Stomach (tissue), 9 donors: Measurements from ENCODE around the gene JOSD1. TPM values are rescaled to one million over a fixed set of nuclear protein-coding genes. Genes with fewer than 3 reads are reported as not detected.

Experiments used
- DNase-seq, 2 donors: peaks; one replicate each; pipeline versions ENCODE4 v3.0.0 to v3.0.0-alpha.2; 2013 to 2019
- H3K27ac ChIP-seq, 5 donors: fragments of 200-600 bp in 4 of 5; sonication (generic) in 4 of 5; one replicate each; pipeline ENCODE4 v1.5.1; 2013 to 2019; ENCODE audit warnings: mild to moderate bottlenecking in 1 of 5, moderate library complexity in 1 of 5
- H3K27me3 ChIP-seq, 3 donors: fragments of 200-600 bp; sonication (generic); one replicate each; pipeline ENCODE4 v1.5.1; 2017 to 2019; ENCODE audit warnings: mixed run types in 1 of 3
- H3K36me3 ChIP-seq, 4 donors: fragments of 200-600 bp; sonication (generic); 1 replicate in 3 of 4; 2 replicates in 1 of 4; pipeline ENCODE4 v1.5.1; 2016 to 2019
- H3K4me1 ChIP-seq, 4 donors: fragments of 200-600 bp; sonication (generic); one replicate each; pipeline ENCODE4 v1.5.1; 2016 to 2019
- H3K4me3 ChIP-seq, 4 donors: fragments of 200-600 bp; sonication (generic) in 3 of 4; one replicate each; pipeline ENCODE4 v1.5.1; 2016 to 2019; ENCODE audit warnings: mild to moderate bottlenecking in 1 of 4
- H3K9me3 ChIP-seq, 4 donors: fragments of 200-600 bp; sonication (generic); one replicate each; pipeline ENCODE4 v1.5.1; 2016 to 2019
- EP300 ChIP-seq: sonication (generic); formaldehyde crosslinking; IDR thresholded peaks from one replicate; pipeline ENCODE4 v1.6.1; 2017; ENCODE audit warnings: antibody characterized with exemption
- POLR2A ChIP-seq, 4 donors: fragments of 450-650 bp; IDR thresholded peaks; one replicate each; pipeline ENCODE4 v1.6.1; 2016; ENCODE audit warnings: antibody characterized with exemption in 4 of 4, control low read depth in 2 of 4, mild to moderate bottlenecking in 1 of 4, moderate library complexity in 1 of 4
- POLR2AphosphoS5 ChIP-seq, 3 donors: sonication (generic); formaldehyde crosslinking; IDR thresholded peaks; one replicate each; pipeline ENCODE4 v1.6.1; 2016; ENCODE audit warnings: antibody characterized with exemption in 3 of 3
- WGBS, 5 donors: extraction: QIAGEN DNeasy Blood & Tissue Kit in 3 of 5; methylation state at CpG; one replicate each; pipeline versions ENCODE4 v1.1.5 to v1.1.7; 2013 to 2018; 5-methylcytosine and 5-hydroxymethylcytosine counted together
- intact Hi-C: fragments of 100-400 bp; cut with DNase I; formaldehyde crosslinking; loops from one replicate; pipeline ENCODE4 v1.15.1; 2023; ENCODE audit warnings: low total_unique reads
- polyA plus RNA-seq, 3 donors: library from polyadenylated mRNA; stranded (reverse); fragments of 200-250 nt; gene quantifications; one replicate each; pipeline ENCODE4 v1.2.3, GENCODE V29; 2013
- total RNA-seq, 5 donors: library from RNA; depleted of rRNA; stranded (reverse); fragments of >200 nt; gene quantifications; one replicate each; pipeline versions ENCODE4 v1.1.0 to v1.2.3, GENCODE V29; 2014 to 2016
- TF ChIP-seq, protein P1 (sequence below), 7 experiments: fragments of 450-650 bp in 4 of 7; fragments of 200-600 bp in 3 of 7; sonication (generic) in 3 of 7; IDR thresholded peaks; one replicate each; pipeline ENCODE4 v1.5.1; 2016 to 2019; ENCODE audit warnings: antibody characterized with exemption in 7 of 7, control low read depth in 2 of 7, mild to moderate bottlenecking in 1 of 7
- donor health status: healthy with polysubstance abuse.
- donor health status: Bipolar disorder and iron deficiency.
- donor health status: healthy.

Gene JOSD1
- total and polyA plus RNA-seq, 8 donors = 17.9 to 66.1 (median 35.7) TPM

DNA sequence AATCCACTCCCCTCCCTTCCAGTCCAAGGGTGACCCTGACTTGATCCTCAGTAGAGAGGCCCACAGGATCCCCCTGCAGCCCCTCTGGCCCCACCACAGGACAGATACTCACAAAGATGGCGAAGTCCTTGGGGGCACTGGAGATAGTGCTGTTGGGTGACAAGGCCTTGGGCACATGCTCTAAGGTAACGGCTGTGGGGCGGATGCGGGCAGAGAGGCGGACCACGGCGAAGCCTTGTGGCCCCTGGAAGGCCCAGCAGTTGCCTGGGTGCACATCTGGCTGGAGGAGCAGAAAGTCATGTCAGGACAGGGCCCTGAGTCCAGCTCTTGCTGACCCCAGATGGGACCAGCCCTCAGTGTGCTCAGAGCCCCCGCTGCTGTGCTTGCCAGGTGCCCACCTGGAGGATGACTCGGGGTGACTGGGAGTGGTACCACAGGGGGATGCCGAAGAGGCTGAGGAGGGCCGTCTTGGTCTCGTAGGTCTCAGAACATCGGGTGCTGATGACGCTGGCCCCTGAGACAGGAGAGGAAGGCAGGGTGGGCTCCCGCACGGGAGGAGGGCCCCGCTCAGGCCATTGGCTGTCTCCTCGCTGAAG lies 37.8 kb upstream of the JOSD1 start:
- Histone ChIP-seq H3K4me3 (no peak overlapping the region), H3K27ac (peak overlapping the region in 1 of 5 donors; percentile 1), H3K4me1 (peaks cover 26 to 30% (median 28%) of the 10 kb centered on the region in 4 donors), H3K27me3 (no peaks in the 10 kb centered on the region), H3K36me3 (peaks cover 87 to 100% (median 93%) of the 10 kb centered on the region in 4 donors), H3K9me3 (no peaks in the 10 kb centered on the region)
- no peak for DNase-seq
- WGBS, 5 donors = 91 to 95% (median 93%) methylated on average over 16 to 18 of the region's 18 CpGs
- TF ChIP-seq, protein P1, sequence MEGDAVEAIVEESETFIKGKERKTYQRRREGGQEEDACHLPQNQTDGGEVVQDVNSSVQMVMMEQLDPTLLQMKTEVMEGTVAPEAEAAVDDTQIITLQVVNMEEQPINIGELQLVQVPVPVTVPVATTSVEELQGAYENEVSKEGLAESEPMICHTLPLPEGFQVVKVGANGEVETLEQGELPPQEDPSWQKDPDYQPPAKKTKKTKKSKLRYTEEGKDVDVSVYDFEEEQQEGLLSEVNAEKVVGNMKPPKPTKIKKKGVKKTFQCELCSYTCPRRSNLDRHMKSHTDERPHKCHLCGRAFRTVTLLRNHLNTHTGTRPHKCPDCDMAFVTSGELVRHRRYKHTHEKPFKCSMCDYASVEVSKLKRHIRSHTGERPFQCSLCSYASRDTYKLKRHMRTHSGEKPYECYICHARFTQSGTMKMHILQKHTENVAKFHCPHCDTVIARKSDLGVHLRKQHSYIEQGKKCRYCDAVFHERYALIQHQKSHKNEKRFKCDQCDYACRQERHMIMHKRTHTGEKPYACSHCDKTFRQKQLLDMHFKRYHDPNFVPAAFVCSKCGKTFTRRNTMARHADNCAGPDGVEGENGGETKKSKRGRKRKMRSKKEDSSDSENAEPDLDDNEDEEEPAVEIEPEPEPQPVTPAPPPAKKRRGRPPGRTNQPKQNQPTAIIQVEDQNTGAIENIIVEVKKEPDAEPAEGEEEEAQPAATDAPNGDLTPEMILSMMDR (IDR thresholded peaks at IDR 0.05) = no peak
- no peak for TF ChIP-seq POLR2AphosphoS5 (IDR thresholded peaks at IDR 0.05)
- TF ChIP-seq POLR2A (IDR thresholded peaks at IDR 0.05) = no peak
- TF ChIP-seq EP300 = no peak
- intact Hi-C loops = no loop called here

DNA sequence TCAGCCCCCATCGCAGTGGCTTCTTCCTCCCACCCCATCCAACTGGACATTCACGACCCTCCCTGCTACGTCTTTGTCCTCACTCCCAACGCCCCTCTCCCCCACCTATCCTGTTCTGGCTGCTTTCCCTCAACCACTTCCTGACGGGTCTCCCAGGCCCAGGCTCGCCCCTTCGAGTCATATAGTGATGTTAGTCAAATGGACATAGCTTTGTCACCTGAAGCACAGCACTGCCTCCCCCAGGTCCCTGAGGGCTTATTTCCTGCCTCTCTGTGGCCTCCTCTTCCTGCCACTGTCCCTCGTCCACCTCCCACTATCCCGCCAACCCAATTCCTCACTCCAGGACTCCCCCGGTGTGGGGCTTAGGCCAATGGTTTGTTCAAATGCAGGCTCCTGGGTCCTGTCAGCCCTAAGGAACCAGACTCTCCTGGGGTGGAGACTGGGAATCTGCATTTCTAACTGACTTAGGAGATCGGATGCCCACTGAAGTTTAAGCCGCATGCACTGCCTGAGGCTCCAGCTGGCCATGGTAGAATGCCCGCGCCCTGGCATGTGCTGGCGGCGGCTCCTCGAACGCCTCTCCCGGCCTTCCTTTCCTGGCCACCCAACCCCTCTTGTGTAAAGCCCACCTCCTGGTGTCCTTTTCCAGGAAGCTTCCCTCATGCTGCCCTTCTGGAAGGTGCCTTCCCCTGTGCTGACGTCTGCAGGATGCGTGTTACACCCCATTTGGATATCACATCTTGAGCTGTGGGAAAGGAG lies 36.7 kb upstream of the JOSD1 start:
- TF ChIP-seq POLR2A (IDR thresholded peaks at IDR 0.05) (no peak), EP300 (no peak), POLR2AphosphoS5 (IDR thresholded peaks at IDR 0.05) (no peak)
- TF ChIP-seq, protein P1 (IDR thresholded peaks at IDR 0.05) = no peak
- H3K4me3 ChIP-seq = no peak overlapping the region
- no peaks in the 10 kb centered on the region for H3K27me3 ChIP-seq
- no peaks in the 10 kb centered on the region for H3K9me3 ChIP-seq
- intact Hi-C loops = no loop called here
- peak overlapping the region in 1 of 5 donors; percentile 1 for H3K27ac ChIP-seq
- 81 to 87% (median 83%) methylated on average over 21 of the region's 21 CpGs for WGBS, 5 donors
- DNase-seq = no peak
- H3K36me3 ChIP-seq = peaks cover 78 to 95% (median 84%) of the 10 kb centered on the region in 4 donors
- peaks cover 37 to 41% (median 39%) of the 10 kb centered on the region in 4 donors for H3K4me1 ChIP-seq

DNA sequence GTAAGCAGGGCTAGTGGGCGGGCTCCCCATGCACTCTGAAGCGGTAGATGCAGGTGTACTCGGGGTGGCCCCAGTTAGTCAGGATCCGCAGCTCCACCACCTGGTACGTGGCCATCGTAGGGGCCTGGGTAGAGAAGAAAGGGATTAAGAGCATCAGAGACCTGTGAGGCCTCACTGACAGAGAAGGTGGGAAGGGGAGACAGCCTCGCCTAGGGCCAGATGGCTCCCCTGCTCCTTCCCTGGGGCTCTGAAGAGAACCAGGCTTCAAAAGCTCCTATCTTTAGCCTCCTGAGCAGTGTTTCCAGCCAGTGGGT lies 35.5 kb upstream of the JOSD1 start:
- DNase-seq = no peak
- WGBS, 5 donors = 71 to 82% (median 79%) methylated on average over 6 to 7 of the region's 7 CpGs
- H3K4me3 ChIP-seq = no peak overlapping the region
- H3K27me3 ChIP-seq = no peaks in the 10 kb centered on the region
- peaks cover 49 to 54% (median 51%) of the 10 kb centered on the region in 4 donors for H3K4me1 ChIP-seq
- H3K9me3 ChIP-seq = no peaks in the 10 kb centered on the region
- H3K27ac ChIP-seq = peak overlapping the region in 3 of 5 donors; percentile 71 to 83 (median 82)
- TF ChIP-seq POLR2AphosphoS5 (IDR thresholded peaks at IDR 0.05) (no peak), EP300 (no peak), POLR2A (IDR thresholded peaks at IDR 0.05) (no peak)
- TF ChIP-seq, protein P1 (IDR thresholded peaks at IDR 0.05) = no peak
- intact Hi-C loops = no loop called here
- H3K36me3 ChIP-seq = peaks cover 67 to 95% (median 84%) of the 10 kb centered on the region in 4 donors

DNA sequence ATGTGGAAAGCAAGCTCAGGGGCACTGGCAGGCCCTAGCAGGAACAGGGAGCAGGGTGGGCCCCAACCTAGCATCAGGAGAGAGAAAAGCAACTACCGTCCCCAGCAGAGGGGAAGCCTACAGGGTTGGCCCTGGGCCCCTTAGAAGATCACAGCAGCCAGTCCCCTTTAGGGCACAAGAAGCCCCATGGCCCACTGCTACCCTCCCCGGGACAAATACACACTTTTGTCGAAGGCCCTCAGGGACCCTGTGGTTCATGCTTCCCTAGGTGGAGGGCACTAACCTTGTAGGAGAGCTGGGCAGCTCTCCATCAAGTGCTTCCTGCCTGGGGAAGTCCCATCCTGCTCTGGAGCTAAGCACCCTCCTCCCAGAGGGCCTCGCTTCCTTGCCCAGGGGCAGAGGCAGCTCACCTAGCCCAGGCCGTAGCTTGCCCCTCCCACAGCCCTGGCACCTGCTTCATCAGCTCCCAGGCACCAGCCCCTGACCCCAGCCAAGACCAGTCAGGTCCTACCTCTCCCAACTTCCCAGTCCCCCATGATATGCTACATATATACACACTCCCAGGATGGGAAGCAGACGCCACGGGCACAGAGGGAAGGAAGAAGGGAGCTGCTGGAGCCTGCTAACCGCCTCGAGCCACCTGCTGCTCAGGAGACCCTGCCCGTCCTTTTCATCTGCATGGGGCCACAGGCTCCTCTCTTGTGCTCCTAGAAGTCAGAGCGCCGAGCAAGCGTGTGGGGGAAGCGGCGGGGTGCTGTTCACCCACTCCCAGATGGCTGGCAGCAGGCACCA lies 34.9 kb upstream of the JOSD1 start:
- WGBS, 5 donors = 65 to 90% (median 73%) methylated on average over 7 to 15 of the region's 15 CpGs

More for the DNA sequence above, 34.9 kb upstream of the JOSD1 start:
- intact Hi-C loops = no loop called here
- Histone ChIP-seq H3K36me3 (peaks cover 67 to 95% (median 84%) of the 10 kb centered on the region in 4 donors), H3K27me3 (no peaks in the 10 kb centered on the region), H3K4me3 (no peak overlapping the region), H3K9me3 (no peaks in the 10 kb centered on the region), H3K4me1 (peaks cover 49 to 56% (median 51%) of the 10 kb centered on the region in 4 donors), H3K27ac (peak overlapping the region; percentile 1 to 83 (median 71))
- peak in 1 of 2 donors; percentile 76 for DNase-seq
- TF ChIP-seq POLR2AphosphoS5 (IDR thresholded peaks at IDR 0.05) = peak in 2 of 3 donors; percentile 12 to 17
- TF ChIP-seq, protein P1 (IDR thresholded peaks at IDR 0.05) = no peak
